Raji (cell line): ENCODE results near the gene TNIP3.

Source experiments
- POLR2A ChIP-seq: IDR thresholded peaks from 2 replicates; pipeline ENCODE4 v1.6.1; 2011; ENCODE audit warnings: low read depth, low read length, control low read depth; ENCODE audit not compliant: insufficient read depth

TNIP3 gene

GRCh38 chr4:121151942-121152341 lies 12.2 kb downstream of the TNIP3 start:
- TF ChIP-seq POLR2A = no peak

DNA sequence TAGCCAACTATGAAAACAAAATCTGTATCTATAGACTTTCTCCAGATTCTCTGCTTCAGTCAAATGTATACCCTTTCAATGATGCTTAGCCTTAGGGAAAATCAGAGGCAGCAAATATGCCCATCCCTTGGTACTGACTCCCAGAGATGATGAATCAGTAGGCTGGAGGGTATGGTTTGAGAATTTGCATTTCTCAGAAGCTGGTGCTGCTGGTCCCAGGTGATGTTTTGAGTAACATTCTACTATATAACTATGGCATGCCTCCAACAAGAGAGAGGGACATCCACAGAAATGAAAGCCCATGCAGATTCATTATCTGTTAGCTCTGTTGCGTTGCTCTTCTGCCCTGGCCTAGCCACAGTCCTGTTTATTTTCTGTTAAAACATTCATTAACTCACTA lies 13.6 kb downstream of the TNIP3 start:
- TF ChIP-seq POLR2A = no peak

DNA sequence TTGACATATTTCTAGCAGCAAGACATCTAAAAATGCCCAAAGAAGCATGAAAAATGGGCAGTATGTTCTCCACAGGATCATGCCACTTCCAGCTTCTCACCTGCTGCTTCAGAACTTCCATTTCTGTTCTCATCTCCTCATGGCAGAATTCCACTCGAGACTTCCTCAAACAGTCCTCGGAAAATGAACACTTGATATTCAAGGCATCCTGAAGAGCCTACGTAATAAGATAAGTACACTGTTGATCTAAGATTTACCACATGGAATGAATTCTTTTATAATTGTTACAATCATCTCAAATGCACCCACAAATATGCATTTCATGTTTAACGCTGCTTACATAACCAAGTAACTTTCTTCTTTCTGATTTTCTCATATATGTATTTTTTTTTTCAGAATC lies 14.1 kb downstream of the TNIP3 start:
- no peak for TF ChIP-seq POLR2A

GRCh38 chr4:121148621-121149020 lies 15.5 kb downstream of the TNIP3 start:
- TF ChIP-seq POLR2A = no peak

DNA sequence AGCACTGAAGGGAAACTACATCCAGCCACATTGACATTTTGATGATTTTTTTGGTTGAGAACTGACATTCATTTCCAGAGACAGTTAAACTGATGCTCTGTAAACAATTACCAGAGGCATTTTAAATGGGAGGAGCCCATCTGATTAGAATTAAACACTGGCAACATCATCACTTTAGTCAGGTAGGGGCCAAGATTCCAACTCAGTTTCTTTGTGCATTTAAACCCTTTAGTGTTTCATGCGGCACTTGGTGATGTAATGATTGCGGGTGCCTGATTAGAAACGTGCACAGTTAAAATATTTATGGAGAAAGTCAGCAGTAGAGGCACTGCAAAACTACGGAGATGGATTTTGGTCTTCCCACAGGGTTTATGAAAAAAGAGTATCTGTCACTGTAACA lies 16.1 kb downstream of the TNIP3 start:
- TF ChIP-seq POLR2A = no peak

DNA sequence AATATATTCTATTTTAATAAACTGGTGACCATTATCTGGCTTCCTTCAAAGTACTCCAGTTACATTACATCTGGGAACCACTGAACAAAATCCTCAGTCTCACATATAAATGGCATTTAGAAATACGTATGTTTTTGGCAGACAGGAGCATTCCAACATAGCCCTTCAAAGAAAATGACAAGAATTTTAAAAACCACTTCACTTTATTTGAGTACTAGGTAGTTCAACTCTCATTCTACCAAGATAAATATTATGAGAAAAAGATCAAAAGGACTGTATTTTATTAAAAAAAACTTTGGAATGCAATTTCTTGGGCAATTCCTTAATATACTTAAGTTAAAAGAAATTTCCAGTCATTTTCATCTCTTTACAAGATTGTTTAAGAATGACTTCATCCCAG lies 17.6 kb downstream of the TNIP3 start:
- no peak for TF ChIP-seq POLR2A

DNA sequence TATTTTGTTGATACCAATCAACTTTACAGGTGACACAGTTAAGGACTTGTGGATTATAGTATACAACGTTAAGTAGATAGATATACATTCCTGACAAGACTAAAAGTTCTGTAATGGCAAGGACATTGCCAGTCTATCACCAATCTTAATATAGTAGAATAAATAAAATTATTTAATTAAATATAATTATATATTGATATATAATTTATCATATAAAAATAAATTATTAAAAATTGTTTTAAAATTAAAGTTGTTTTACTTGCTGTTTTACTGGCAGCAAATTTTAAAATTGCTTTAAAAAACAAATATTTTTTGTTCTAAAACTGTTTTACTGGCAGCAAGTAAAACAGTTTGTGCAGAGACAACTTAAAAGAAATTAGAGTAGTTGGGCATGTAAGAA lies 18.7 kb downstream of the TNIP3 start:
- no peak for TF ChIP-seq POLR2A

DNA sequence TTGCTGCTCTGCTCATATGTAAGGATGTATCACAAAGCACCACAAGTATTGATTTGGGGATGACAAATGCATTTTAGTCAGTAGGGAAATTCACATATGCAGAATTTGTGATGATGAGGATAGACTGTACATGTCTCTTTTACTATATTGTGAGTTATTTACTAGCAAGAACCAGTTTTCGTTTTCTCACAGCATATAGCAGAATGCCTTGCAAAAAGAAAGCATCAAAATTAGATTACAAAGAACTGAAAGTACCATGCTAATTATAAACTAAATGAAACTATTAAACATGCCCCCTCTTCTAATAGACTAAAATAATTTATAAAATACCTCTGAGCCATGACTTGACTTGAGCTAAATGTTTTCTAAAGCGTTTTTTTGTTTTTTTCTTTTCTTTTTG lies 20.1 kb downstream of the TNIP3 start:
- no peak for TF ChIP-seq POLR2A

DNA sequence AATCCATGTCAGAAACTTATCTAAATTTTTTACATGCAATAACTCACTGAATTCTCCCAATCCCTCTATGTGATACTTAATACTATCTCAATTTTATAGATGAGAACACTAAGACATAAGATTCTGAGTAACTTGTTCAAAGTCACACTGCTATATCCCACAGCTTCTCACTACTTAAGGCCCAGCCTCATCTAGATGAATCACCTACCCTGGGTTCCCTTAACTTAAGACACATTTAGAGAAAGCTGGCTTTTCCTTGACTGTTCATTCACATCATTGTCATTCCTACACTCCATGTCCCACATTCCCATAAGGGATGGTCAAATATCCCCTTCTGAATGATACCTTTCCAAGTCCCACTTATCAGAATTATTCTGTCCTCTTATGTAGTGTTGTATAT lies 21.0 kb downstream of the TNIP3 start:
- TF ChIP-seq POLR2A = no peak

DNA sequence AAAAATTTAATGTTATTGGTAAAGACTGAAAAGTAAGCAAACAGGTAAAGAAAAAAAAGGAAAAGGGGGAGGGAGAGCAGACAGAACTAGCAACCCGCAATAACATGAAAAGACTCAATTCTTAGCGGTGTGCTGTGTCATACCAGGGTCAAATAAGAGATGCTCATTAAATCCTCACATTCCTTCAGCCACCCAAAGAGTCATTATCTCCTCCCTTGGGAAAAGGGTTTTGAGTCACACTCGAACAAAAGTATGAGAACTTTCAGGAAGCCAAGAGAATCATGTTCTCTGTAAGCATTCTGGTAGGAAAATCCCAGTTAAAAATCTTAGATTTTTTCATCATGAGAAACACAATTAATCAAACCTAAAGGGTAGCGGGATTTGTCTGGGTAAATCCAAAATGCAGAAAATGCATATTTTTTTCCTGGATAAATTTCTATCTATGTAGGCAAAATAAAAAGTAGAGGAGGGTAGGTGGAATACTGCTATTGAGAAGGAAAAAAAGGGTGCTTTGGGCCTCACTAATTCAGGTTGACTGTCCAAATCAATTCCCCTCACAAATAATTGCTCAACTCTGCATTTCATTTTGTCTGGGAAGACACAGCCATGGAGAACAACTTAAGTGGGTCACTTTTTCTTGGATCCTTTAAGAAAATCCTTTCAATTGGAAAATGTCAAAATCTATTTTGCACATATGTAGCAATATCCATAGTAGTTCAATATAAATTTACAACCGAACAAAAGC lies 23.2 kb downstream of the TNIP3 start:
- no peak for TF ChIP-seq POLR2A

GRCh38 chr4:121139533-121140222 lies 24.4 kb downstream of the TNIP3 start:
- TF ChIP-seq POLR2A = no peak

GRCh38 chr4:121138039-121138825 lies 25.9 kb downstream of the TNIP3 start:
- TF ChIP-seq POLR2A = no peak

- TF ChIP-seq POLR2A = no peak
These were observed 33.8 kb downstream of the TNIP3 start for GRCh38 chr4:121130326-121130660.

DNA sequence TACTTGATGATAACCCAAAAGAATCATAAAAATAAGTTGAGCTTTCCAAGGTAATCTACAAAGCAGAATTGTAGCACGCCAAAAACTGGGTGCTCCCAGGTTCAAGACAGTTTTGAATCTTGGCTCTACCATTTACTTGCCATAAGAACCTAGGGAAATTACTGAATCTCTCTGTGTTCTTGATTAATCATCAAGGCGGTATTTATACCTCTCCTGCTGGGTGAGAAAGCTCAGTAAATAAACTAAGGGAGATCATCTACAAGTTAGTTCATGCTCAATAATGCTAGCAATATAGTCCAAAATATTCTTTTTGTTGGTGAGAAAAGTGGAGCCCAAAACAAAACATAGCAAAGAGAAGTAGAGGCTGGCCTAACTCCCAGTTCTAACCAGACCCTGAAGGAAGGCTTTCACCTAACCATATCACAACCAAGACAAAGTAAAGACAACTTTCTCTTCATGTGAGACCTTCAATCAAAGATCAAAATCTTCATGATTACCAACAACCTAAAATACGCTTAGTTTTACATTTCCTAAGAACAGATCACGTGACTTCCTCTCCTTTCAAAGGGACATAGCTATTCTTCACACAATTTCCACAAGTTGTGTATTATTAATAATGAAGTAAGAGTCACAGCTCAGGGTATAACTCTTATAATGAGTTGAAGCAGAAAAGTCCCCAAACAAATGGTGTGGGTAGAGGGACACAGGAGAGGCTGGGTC lies 34.4 kb downstream of the TNIP3 start:
- no peak for TF ChIP-seq POLR2A

- TF ChIP-seq POLR2A = no peak
These were observed 37.0 kb downstream of the TNIP3 start for GRCh38 chr4:121127100-121127499.

DNA sequence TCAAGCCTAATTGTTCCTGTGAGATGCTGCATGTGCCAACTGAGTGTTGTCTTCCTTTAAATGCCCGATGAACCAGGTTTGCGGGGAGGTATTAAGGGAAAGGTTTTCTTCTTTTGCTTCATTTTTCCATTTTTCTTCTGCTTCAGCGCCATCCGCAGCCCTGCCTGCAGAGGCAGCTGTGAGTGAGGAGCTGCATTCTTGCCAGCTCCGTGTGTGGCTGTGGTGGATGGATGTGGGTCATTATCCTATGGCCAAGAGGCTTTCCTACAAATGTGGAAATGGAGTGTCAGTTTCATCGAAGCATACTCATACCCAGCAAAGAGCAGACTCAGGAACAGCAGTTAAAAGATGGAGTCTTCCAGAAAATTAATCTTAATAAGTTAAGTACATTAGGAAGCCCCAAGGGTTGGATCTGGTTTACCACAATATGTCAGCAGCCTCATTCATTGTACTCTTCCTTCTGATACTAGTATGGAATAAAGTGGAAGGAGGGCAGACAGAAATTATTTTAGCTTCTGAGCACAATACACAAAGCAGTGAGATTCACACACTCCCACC lies 37.6 kb downstream of the TNIP3 start:
- no peak for TF ChIP-seq POLR2A

DNA sequence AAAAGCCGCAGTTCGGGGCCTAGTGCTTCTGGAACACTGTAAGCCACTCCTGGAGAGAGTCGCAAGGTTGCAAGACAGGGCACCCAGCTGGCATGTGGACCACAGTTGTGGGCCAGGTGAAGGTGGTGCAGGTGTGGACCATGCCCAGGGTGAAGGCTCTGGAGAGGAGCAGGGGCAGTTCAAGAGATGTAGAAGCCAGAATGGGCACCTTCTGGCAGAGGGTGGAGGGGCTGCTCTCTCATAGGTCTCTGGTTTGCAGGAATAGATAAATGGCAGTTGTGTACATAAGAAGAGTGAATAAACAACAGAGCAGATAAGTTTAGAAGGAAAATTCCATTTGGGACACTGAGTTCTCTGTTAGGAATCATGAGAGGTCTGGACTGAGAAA lies 38.6 kb downstream of the TNIP3 start:
- no peak for TF ChIP-seq POLR2A
